C4-2B (cell line): ENCODE data around the gene PRDM15.

ENCODE experiments used
- H3K27ac ChIP-seq: fragments of 450-650 bp; 2 replicates; pipeline ENCODE4 v1.5.1; 2017
- ZFX ChIP-seq: fragments of 450-650 bp; IDR thresholded peaks from 2 replicates; pipeline ENCODE4 v1.6.1; 2017
- TF ChIP-seq, protein P1 (sequence below): fragments of 450-650 bp; conservative IDR thresholded peaks from 2 replicates; pipeline ENCODE4 v1.5.1; 2017; ENCODE audit warnings: mild to moderate bottlenecking

The PRDM15 gene

DNA sequence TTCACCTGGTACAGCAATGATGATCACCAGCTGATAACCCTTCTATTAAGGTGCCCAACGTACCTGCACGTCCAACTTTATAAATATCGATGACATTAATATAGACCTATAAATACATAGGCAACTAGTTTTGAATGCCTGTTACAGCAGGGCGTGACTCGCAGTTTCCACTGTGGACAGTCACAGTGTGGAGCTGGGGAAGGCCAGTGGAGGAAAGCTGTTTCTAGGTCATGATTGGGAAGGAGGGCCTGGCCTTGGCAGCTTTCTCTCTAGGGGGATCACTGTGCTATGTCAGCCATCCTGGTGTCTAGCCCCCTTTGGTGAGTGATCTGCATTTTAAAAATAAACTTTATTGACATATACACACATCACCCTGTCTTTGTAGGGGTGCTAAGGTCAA, 4.4 kb upstream of the PRDM15 start:
- TF ChIP-seq ZFX = no peak
- TF ChIP-seq, protein P1, sequence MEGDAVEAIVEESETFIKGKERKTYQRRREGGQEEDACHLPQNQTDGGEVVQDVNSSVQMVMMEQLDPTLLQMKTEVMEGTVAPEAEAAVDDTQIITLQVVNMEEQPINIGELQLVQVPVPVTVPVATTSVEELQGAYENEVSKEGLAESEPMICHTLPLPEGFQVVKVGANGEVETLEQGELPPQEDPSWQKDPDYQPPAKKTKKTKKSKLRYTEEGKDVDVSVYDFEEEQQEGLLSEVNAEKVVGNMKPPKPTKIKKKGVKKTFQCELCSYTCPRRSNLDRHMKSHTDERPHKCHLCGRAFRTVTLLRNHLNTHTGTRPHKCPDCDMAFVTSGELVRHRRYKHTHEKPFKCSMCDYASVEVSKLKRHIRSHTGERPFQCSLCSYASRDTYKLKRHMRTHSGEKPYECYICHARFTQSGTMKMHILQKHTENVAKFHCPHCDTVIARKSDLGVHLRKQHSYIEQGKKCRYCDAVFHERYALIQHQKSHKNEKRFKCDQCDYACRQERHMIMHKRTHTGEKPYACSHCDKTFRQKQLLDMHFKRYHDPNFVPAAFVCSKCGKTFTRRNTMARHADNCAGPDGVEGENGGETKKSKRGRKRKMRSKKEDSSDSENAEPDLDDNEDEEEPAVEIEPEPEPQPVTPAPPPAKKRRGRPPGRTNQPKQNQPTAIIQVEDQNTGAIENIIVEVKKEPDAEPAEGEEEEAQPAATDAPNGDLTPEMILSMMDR = no peak
- H3K27ac ChIP-seq = no peak overlapping the region

DNA sequence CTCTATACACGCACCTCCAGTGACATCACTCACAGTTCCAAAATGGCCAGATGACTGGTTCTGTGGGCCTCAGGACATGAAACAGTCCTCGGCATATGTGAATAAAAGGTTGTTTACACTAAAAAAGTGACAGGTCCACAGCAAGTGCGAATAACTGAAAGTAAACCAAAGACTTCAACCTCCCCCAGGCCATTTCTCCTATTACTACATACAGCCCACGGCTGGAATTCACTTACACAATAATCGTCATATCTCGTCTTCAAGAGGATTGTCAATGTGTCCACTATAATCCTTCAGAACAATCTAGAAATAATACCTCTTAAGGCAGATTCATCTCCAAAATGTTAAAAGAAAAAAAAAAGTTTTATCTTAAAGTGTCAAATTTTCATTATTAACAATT, 1.9 kb upstream of the PRDM15 start:
- H3K27ac ChIP-seq = no peak overlapping the region
- no peak for TF ChIP-seq ZFX
- TF ChIP-seq, protein P1 = no peak

DNA sequence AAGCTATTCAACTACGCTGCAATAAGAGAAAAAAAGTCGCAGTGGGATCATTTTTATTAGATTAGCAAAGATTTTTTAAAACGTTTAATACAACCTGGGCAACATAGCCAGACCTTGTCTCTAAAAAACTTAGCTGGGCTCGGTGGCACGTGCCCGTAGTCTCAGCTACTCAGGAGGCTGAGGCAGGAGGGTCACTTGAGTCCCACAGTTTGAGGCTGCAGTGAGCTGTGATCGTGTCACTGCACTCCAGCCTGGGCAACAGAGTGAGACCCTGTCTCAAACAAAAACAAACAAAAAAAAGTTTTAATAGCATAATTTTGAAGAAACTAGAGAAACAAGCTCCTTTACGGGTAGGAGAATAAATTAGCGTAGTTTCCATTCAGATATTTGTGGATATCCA, 1.0 kb upstream of the PRDM15 start:
- peak overlapping the region; percentile 98 for H3K27ac ChIP-seq
- no peak for TF ChIP-seq ZFX
- TF ChIP-seq, protein P1 = no peak

DNA sequence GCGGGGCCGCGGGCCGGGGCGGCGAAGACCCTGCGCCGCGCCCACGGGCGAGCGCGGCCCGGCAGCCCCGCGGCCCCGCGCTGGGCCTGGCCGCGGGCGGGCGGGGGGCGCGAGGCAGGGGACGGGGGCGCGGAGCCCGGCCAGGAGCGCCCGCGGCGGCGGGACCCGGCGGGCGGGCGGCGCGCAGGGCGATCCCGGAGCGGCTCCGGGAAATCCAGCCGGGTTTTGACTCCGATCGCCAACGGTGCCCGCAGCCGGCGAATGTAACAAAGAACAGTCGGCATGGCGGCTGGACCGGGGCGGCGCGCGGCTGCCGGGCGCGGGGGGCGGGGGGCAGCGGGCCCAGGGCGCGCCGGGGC, 334 bp downstream of the PRDM15 start:
- peak overlapping the region; percentile 98 for H3K27ac ChIP-seq

DNA sequence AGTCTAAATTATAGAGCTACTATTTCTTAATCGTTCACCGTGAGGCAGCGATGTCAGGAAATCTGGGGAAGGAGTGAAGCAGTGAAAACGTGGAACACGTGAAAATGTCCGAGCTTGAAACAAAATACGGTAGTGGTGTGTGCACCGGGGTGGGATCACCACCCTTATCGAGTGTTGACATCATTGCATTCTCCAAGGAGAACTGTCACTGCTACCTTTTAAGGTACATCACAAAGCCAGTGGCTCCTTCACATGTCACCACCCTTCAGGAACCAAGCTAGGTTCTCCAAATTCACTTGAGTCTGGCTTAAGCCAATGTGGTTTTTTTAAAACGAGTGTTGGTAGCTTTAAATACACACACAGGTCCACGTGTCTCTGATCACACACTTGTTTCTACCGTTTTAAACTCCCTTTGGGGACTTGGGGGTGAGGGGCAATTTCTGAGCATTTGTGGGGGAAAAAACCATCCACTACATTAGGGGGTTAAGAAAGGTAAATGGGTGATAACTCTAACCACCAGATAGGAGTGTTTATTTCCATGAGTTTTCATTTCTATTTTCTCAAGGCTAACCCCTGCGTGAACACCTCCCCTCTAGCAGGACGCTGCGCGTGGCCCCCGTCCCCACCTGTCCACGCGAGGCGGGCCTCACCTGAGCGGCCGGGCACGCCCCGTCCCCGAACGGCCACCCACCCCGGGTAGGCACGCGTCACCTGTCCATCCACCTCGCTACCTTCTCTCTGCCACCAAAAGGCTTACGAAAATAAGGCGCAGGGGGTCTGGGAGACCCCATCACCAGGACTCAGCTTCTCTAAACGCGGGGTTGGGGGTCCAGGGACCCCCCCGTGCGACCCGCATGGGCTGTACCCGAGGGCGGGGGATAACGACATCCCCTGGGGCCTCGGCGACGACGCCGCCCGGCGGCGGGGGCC, 978 bp downstream of the PRDM15 start:
- TF ChIP-seq, protein P1 = no peak
- 0 out of 2 replicates have a peak, but pooled peaks have one; percentile 12 for TF ChIP-seq ZFX
- peak overlapping the region; percentile 98 for H3K27ac ChIP-seq

More for the DNA sequence above, 334 bp downstream of the PRDM15 start:
- TF ChIP-seq, protein P1 = no peak
- no peak for TF ChIP-seq ZFX

DNA sequence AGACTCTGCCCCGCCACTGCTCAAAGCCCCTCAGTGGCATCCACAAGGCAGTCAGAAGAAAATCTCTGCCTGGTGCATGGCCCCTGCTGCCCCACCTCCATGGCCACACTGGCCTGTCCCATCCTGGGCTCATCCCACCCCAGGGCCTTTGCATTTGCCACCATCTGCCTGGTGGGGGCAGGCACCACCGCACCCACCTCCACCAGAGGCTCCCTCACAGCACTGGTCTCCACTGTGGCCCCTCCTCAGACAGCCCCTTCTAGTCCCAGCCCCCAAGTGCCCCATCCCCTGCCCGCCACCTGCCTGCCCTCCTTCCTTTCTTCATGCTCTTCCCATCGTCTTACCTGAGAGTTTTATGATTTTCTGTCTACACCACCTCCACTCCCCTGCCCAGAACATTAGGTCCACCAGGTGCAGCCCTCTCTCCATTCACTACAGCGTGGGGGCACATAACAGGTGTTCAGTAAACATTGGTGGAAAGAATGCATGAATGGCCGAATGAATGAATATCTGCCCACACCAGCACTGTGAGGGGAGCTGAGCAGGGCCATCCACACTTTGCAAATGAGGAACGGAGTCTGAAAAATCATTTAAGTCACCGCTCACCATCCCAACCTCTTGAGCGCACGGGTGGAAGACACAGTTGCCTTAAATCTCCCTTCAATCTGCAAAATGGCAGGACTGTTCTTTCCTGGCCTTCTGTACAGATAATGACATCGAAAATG, 2.1 kb downstream of the PRDM15 start:
- TF ChIP-seq, protein P1 = no peak
- TF ChIP-seq ZFX = no peak
- H3K27ac ChIP-seq = no peak overlapping the region

DNA sequence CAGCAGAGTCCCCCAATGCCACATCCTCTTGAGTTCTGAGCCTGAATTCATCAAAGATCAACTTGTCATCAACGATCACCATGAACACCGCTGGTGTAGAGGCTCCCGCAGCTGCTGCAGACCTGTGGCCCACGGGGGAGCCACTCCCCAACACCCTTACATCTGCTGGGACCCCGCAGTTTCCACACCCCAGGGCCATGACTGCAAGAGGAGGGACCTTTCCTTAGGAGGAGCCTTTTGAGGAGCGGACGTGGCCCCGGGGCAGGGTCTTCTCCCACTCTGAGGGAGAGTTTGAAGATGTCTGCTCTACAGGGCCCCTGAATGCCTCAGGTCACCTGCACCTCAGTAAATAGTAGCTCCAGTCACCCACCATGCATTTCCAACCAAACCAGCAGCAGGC, 2.7 kb downstream of the PRDM15 start:
- TF ChIP-seq, protein P1 = no peak
- no peak for TF ChIP-seq ZFX
- H3K27ac ChIP-seq = no peak overlapping the region
